ENCODE measurements around the gene SLC44A1. TPM values are rescaled to one million over a fixed set of nuclear protein-coding genes. Genes with fewer than 3 reads are reported as not detected.

Gene SLC44A1
- polyA plus RNA-seq, 3 donors = 6.9 to 52.1 (median 46.5) TPM

DNA sequence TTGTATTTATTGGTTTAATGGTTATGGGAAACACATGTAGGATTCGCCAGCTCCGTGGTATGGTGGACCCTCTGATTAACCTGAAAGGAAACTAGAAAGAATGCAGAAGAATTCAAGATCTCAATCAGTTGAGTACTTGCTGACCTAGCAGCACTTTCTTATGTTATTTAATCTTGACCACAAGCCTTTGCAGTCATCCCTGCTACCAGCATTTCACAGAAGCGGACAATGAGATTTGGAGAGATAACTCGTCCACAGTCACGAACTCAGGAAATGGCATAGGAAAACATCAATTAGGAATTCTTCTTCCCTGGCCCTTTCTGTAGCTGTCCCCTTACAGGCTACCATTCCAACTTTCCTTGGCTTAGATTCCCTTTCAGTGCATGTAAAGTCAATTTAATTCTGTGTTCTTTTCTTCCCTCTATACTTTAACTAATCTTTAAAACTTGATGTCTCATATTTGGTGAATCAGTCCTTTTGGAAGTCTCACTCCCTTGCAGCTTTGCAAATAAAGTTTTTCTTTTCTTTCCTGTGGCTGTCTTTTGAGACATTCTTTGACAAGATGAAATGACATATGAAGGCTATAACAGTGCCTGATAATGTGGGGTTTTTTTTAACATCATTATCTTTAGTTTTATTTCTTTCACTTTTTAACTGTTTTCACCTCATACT lies 1.3 kb upstream of the SLC44A1 start:
- 44% methylated on average over 5 of the region's 5 CpGs for WGBS (ENCODE audit: insufficient coverage)
- Histone ChIP-seq H3K27me3 (ENCODE audit: control insufficient read depth in 2 of 2, insufficient read depth in 2 of 2, low read length in 2 of 2) (no peaks in the 10 kb centered on the region), H3K9ac (ENCODE audit: insufficient read depth, low read length, poor library complexity, severe bottlenecking) (no peak overlapping the region), H4K20me1 (ENCODE audit: insufficient read depth, low read length) (peaks cover 9% of the 10 kb centered on the region), H3K36me3 (replicated peaks in 1 of 2; ENCODE audit: control insufficient read depth in 1 of 2, insufficient read depth in 2 of 2, low read length in 2 of 2) (no peaks in the 10 kb centered on the region), H3K27ac (ENCODE audit: low read depth in 1 of 2, low read length in 2 of 2) (peak overlapping the region in 1 of 2 donors; percentile 92), H3K4me3 (replicated peaks in 1 of 3; ENCODE audit: low read depth in 2 of 3, low read length in 3 of 3) (peak overlapping the region; percentile 44 to 93 (median 82)), H3K4me1 (ENCODE audit: control insufficient read depth in 1 of 2, insufficient read depth in 2 of 2, low read length in 2 of 2) (peaks cover 15 to 25% of the 10 kb centered on the region in 2 donors), H2AFZ (ENCODE audit: insufficient read depth, low read depth, low read length, poor library complexity, severe bottlenecking) (peak overlapping the region; percentile 84), H3K4me2 (replicated peaks; ENCODE audit: extremely low read depth, low read length, poor library complexity, severe bottlenecking) (peak overlapping the region; percentile 95), H3K79me2 (ENCODE audit: insufficient read depth, low read length) (peaks cover 35% of the 10 kb centered on the region), H3K9me3 (replicated peaks in 1 of 2; ENCODE audit: control insufficient read depth in 1 of 2, insufficient read depth in 1 of 2, low read length in 2 of 2) (no peaks in the 10 kb centered on the region)
- no peaks in the 10 kb centered on the region for H3K36me3 Mint-ChIP-seq
- H3K27me3 Mint-ChIP-seq (ENCODE audit: low read depth in 3 of 3) = peaks cover 0 to 8% (median 3%) of the 10 kb centered on the region in 3 donors
- DNase-seq = no peak
- H3K27ac Mint-ChIP-seq = peak overlapping the region in 4 of 7 donors; percentile 3 to 92 (median 66)
- H3K9me3 Mint-ChIP-seq = peaks cover 0 to 2% (median 0%) of the 10 kb centered on the region in 7 donors
- intact Hi-C loops (cut with micrococcal nuclease) = loop anchor here in 1 of 2 donors (10.0 kb wide), 2 partner anchors 48 to 318 kb away; partner anchors contain the start of gene ABCA1
- peak overlapping the region in 1 of 2 donors; percentile 78 for H3K4me3 Mint-ChIP-seq
- TF ChIP-seq, protein P1, sequence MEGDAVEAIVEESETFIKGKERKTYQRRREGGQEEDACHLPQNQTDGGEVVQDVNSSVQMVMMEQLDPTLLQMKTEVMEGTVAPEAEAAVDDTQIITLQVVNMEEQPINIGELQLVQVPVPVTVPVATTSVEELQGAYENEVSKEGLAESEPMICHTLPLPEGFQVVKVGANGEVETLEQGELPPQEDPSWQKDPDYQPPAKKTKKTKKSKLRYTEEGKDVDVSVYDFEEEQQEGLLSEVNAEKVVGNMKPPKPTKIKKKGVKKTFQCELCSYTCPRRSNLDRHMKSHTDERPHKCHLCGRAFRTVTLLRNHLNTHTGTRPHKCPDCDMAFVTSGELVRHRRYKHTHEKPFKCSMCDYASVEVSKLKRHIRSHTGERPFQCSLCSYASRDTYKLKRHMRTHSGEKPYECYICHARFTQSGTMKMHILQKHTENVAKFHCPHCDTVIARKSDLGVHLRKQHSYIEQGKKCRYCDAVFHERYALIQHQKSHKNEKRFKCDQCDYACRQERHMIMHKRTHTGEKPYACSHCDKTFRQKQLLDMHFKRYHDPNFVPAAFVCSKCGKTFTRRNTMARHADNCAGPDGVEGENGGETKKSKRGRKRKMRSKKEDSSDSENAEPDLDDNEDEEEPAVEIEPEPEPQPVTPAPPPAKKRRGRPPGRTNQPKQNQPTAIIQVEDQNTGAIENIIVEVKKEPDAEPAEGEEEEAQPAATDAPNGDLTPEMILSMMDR (IDR thresholded peaks at IDR 0.05) = no peak
- H3K4me1 Mint-ChIP-seq = peaks cover 44% of the 10 kb centered on the region

DNA sequence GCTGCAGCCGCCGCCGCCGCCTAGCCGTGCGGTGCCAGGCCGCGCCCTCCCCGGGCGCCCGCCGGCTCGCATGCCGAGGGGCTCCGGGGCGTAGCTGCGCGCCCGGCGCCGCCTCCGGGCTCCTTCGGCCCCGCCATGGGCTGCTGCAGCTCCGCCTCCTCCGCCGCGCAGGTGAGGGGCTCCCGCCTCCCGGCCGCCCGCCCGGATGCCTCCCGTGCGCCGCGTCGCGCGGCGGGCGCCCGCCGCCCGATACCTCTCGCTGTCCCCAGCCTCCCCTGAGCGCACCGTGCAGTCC lies 230 bp downstream of the SLC44A1 start:
- intact Hi-C loops (cut with micrococcal nuclease) = loop anchor here (2.0 to 10.0 kb wide), 4 partner anchors 48 to 320 kb away; partner anchors contain the start of gene ABCA1 (in 1 of the 2)
- Histone ChIP-seq H4K20me1 (ENCODE audit: insufficient read depth, low read length) (peaks cover 14% of the 10 kb centered on the region), H3K27me3 (ENCODE audit: control insufficient read depth in 2 of 2, insufficient read depth in 2 of 2, low read length in 2 of 2) (no peaks in the 10 kb centered on the region), H3K9me3 (replicated peaks in 1 of 2; ENCODE audit: control insufficient read depth in 1 of 2, insufficient read depth in 1 of 2, low read length in 2 of 2) (no peaks in the 10 kb centered on the region), H3K36me3 (replicated peaks in 1 of 2; ENCODE audit: control insufficient read depth in 1 of 2, insufficient read depth in 2 of 2, low read length in 2 of 2) (no peaks in the 10 kb centered on the region), H3K27ac (ENCODE audit: low read depth in 1 of 2, low read length in 2 of 2) (peak overlapping the region; percentile 83 to 87), H3K4me1 (ENCODE audit: control insufficient read depth in 1 of 2, insufficient read depth in 2 of 2, low read length in 2 of 2) (peaks cover 15 to 25% of the 10 kb centered on the region in 2 donors), H3K4me3 (replicated peaks in 1 of 3; ENCODE audit: low read depth in 2 of 3, low read length in 3 of 3) (peak overlapping the region; percentile 82 to 93 (median 92)), H3K9ac (ENCODE audit: insufficient read depth, low read length, poor library complexity, severe bottlenecking) (peak overlapping the region; percentile 84), H3K4me2 (replicated peaks; ENCODE audit: extremely low read depth, low read length, poor library complexity, severe bottlenecking) (peak overlapping the region; percentile 95), H3K79me2 (ENCODE audit: insufficient read depth, low read length) (peaks cover 50% of the 10 kb centered on the region), H2AFZ (ENCODE audit: insufficient read depth, low read depth, low read length, poor library complexity, severe bottlenecking) (peak overlapping the region; percentile 83)
- TF ChIP-seq, protein P1 (IDR thresholded peaks at IDR 0.05) = no peak
- DNase-seq = no peak
- H3K27me3 Mint-ChIP-seq (ENCODE audit: low read depth in 3 of 3) = peaks cover 0 to 6% (median 3%) of the 10 kb centered on the region in 3 donors
- H3K4me3 Mint-ChIP-seq = peak overlapping the region; percentile 95 to 98
- no peaks in the 10 kb centered on the region for H3K36me3 Mint-ChIP-seq
- peak overlapping the region in 6 of 7 donors; percentile 89 to 97 (median 92) for H3K27ac Mint-ChIP-seq
- H3K9me3 Mint-ChIP-seq = peaks cover 0 to 2% (median 0%) of the 10 kb centered on the region in 7 donors
- H3K4me1 Mint-ChIP-seq = peaks cover 52% of the 10 kb centered on the region
- WGBS (ENCODE audit: insufficient coverage) = under 1% methylated on average over 48 of the region's 48 CpGs
